K562 (cell line): ENCODE data around the gene HIF1AN. TPM values are rescaled to one million over a fixed set of nuclear protein-coding genes. Genes with fewer than 3 reads are reported as not detected.

Source experiments
- ATAC-seq: fragments of 200-7000 bp; cut with Tn5 transposase; 3 replicates; pipeline ENCODE4 v1.9.1; 2020; ENCODE audit warnings: moderate library complexity
- BruUV-seq: library from RNA; stranded (reverse); fragments of 400-500 nt; replicated peaks from 2 replicates; lab custom pipeline; 2021; lab: Mats Ljungman, UMichigan
- CTCF ChIA-PET: fragments of 300-600 bp; formaldehyde crosslinking; extraction: SDS; loops from one replicate; lab custom pipeline; 2021; ENCODE audit warnings: low intra/inter-chr PET ratio; lab: Yijun Ruan, JAX
- POLR2A ChIA-PET: fragments of 300-600, 350-650 bp; sonication (Branson Sonifier 250); formaldehyde crosslinking; extraction: SDS; loops from one replicate; lab custom pipeline; 2021; ENCODE audit warnings: antibody characterized with exemption, inconsistent platforms; lab: Yijun Ruan, JAX
- DNase-seq, 4 experiments: peaks; one replicate each; pipeline versions ENCODE4 v3.0.0 to v3.0.0-alpha.2; 2011 to 2018; ENCODE audit warnings: low spot score in 3 of 4, mixed read lengths in 3 of 4; ENCODE audit errors: extremely low read depth in 1 of 4
- FAIRE-seq: peaks from 2 replicates; lab custom pipeline; 2011; peaks lifted over from hg19 to GRCh38; lab: Jason Lieb, UNC
- H2AFZ ChIP-seq: 2 replicates; pipeline ENCODE4 v1.6.0; 2011; ENCODE audit warnings: low read depth, low read length, control low read depth, inconsistent platforms
- H3K27ac ChIP-seq: fragments of 200-600 bp; 3 replicates; pipeline ENCODE4 v1.8.0; 2011; ENCODE audit warnings: low read depth, mild to moderate bottlenecking, control low read depth, inconsistent platforms, low read length, moderate library complexity, mixed read lengths; ENCODE audit errors: extremely low read depth
- H3K27me3 ChIP-seq, 2 experiments: fragments of 300-600 bp in 1 of 2; 2 replicates in 1 of 2; 3 replicates in 1 of 2; pipeline versions ENCODE4 v1.6.0 to v1.8.0; 2011; ENCODE audit warnings: inconsistent platforms in 2 of 2, low read length in 2 of 2, mild to moderate bottlenecking in 1 of 2, mixed read lengths in 1 of 2, moderate library complexity in 1 of 2; ENCODE audit not compliant: control insufficient read depth in 2 of 2, insufficient read depth in 2 of 2
- H3K36me3 ChIP-seq: fragments of 300-600 bp; 3 replicates; pipeline ENCODE4 v1.8.0; 2011; ENCODE audit warnings: mild to moderate bottlenecking, low read length, inconsistent platforms; ENCODE audit not compliant: control insufficient read depth, insufficient read depth
- H3K4me1 ChIP-seq, 2 experiments: fragments of 200-600 bp in 1 of 2; replicated peaks in 1 of 2; 2 replicates in 1 of 2; 3 replicates in 1 of 2; pipeline versions ENCODE4 v1.5.1 to v1.8.0; 2011; ENCODE audit warnings: inconsistent platforms in 2 of 2, low read length in 2 of 2, mild to moderate bottlenecking in 1 of 2, mixed read lengths in 1 of 2, moderate library complexity in 1 of 2; ENCODE audit not compliant: control insufficient read depth in 2 of 2, insufficient read depth in 2 of 2
- H3K4me2 ChIP-seq: 2 replicates; pipeline ENCODE4 v1.6.1; 2011; ENCODE audit warnings: low read length, control low read depth, inconsistent platforms, mixed read lengths; ENCODE audit not compliant: insufficient read depth
- H3K4me3 ChIP-seq: fragments of 200-600 bp; sonication (generic), shearing (Covaris generic); 2 replicates; pipeline ENCODE4 v1.5.1; 2016; ENCODE audit warnings: control low read depth, inconsistent platforms
- H3K79me2 ChIP-seq: fragments of 200-600 bp; 3 replicates; pipeline ENCODE4 v1.8.0; 2011; ENCODE audit warnings: low read length, inconsistent platforms; ENCODE audit not compliant: control insufficient read depth, insufficient read depth
- H3K9ac ChIP-seq, 2 experiments: 2 replicates each; pipeline versions ENCODE4 v1.6.0 to v1.6.1; 2011; ENCODE audit warnings: low read depth in 2 of 2, low read length in 2 of 2, control low read depth in 1 of 2, inconsistent platforms in 1 of 2, mild to moderate bottlenecking in 1 of 2, mixed read lengths in 1 of 2; ENCODE audit not compliant: insufficient read depth in 1 of 2
- H3K9me1 ChIP-seq: one replicate; pipeline ENCODE4 v1.6.0; 2011; ENCODE audit warnings: inconsistent platforms, mild to moderate bottlenecking, low read length, moderate library complexity; ENCODE audit not compliant: control insufficient read depth, insufficient read depth
- H3K9me3 ChIP-seq: replicated peaks from 2 replicates; pipeline ENCODE4 v1.5.1; 2011; ENCODE audit warnings: low read depth, low read length, inconsistent platforms; ENCODE audit not compliant: control insufficient read depth, insufficient read depth
- H4K20me1 ChIP-seq: replicated peaks from 2 replicates; pipeline ENCODE4 v1.6.1; 2011; ENCODE audit warnings: low read length, inconsistent platforms, mixed read lengths; ENCODE audit not compliant: control insufficient read depth, insufficient read depth
- RBM25 ChIP-seq: fragments of 200-400 bp; formaldehyde crosslinking; IDR thresholded peaks from 2 replicates; pipeline ENCODE4 v1.6.1; 2018; ENCODE audit warnings: low read length, low read depth, moderate library complexity; ENCODE audit not compliant: severe bottlenecking
- TBP ChIP-seq: optimal IDR thresholded peaks from 2 replicates; pipeline ENCODE3; 2011; ENCODE audit warnings: low read depth, low read length, improper control_type of control experiment
- ZNF121 ChIP-seq: sonication (generic); formaldehyde crosslinking; conservative IDR thresholded peaks from 2 replicates; pipeline ENCODE4 v1.8.0; 2022; ENCODE audit warnings: missing genetic modification reagents
- WGBS: fragments of 100-300 bp; shearing (Covaris generic); methylation state at CpG from one replicate; pipeline ENCODE4 v1.1.6; 2016; ENCODE audit warnings: low coverage, mixed read lengths; ENCODE audit not compliant: insufficient coverage; ENCODE audit errors: missing lambda C conversion rate; 5-methylcytosine and 5-hydroxymethylcytosine counted together
- in situ Hi-C: fragments of 300-500 bp; cut with MboI; formaldehyde crosslinking; loops from 4 replicates; pipeline ENCODE4 v1.15.0; 2018; ENCODE audit warnings: inconsistent platforms, mixed read lengths
- intact Hi-C: fragments of 100-400 bp; cut with micrococcal nuclease; formaldehyde crosslinking; loops from 2 replicates; pipeline ENCODE4 v1.14.2; 2022
- polyA plus RNA-seq, 8 experiments: library from polyadenylated mRNA; depleted of rRNA in 4 of 8; stranded (reverse) in 5 of 8; unstranded in 3 of 8; fragments of >200 nt; fragmentation: Nextera tagmentation in 2 of 8; fragmentation: Illumina TruSeq in 1 of 8; extraction: Ambion mirVana in 2 of 8; extraction: Trizol in 1 of 8; gene quantifications; 2 replicates each; pipeline versions ENCODE4 v1.2.1 to v1.2.3, GENCODE V29; 2011 to 2014; ENCODE audit warnings: inconsistent platforms in 1 of 8, missing spikeins in 1 of 8
- total RNA-seq, 7 experiments: library from RNA; depleted of rRNA in 6 of 7; stranded (reverse); fragments of >200 nt in 6 of 7; fragmentation: Illumina TruSeq in 2 of 7; extraction: Trizol in 2 of 7; gene quantifications; 2 replicates each; pipeline versions ENCODE4 v1.2.1 to v1.2.3, GENCODE V29; 2011 to 2021; ENCODE audit warnings: low replicate concordance in 1 of 7
- TF ChIP-seq, protein P1 (sequence below), 2 experiments: fragments of 450-650 bp in 1 of 2; sonication (generic) in 1 of 2; formaldehyde crosslinking in 1 of 2; IDR thresholded peaks in 1 of 2; conservative IDR thresholded peaks in 1 of 2; 2 replicates each; pipeline versions ENCODE4 v1.6.1 to v1.8.1; 2016 to 2023; ENCODE audit warnings: mild to moderate bottlenecking in 2 of 2, moderate library complexity in 2 of 2, inconsistent platforms in 1 of 2, missing genetic modification reagents in 1 of 2

HIF1AN gene
- total and polyA plus RNA-seq, 9 of the 15 experiments (the other 6 are each of a cell fraction or from before 2014, with no cell fraction given), result 1.2 to 16.8 (median 6.9) TPM

DNA sequence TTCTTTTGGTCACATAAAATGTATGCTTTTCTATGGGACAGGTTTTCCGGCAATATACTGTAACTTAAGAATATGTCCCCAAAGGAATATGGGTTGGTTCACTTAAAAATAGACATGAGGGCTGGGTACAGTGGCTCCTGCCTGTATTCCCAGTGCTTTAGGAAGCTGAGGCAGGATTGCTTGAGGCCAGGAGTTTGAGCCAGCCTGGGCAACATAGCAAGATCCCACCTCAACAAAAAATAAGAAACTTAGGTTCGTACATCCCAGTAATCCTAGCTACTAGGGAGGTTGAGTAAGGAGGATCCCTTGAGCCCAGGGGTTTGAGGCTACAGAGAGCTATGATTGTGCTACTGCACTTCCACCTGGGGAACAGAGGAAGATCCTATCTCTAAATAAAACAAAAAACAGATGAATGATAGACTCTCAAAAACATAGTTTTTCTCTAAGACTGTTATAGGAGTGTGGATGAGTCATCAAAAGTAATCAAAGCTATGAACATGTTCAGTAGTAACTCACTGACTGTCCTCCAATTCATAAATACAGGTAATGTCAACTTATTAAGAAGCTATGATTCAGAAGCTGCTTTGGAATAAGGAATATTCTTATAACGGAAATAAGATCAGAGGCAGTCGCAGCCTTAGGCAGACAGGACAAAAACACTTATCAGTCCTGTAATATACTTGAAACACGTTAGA lies 13.5 kb upstream of the HIF1AN start:
- no peak overlapping the region for H2AFZ ChIP-seq
- BruUV-seq, result no TSS peak
- DNase-seq (no peak), FAIRE-seq (no peak), ATAC-seq (no peak)
- H3K9me1 ChIP-seq, result no peaks in the 10 kb centered on the region
- H3K9me3 ChIP-seq, result no peaks in the 10 kb centered on the region
- H3K4me1 ChIP-seq, result peaks cover 0 to 3% of the 10 kb centered on the region in 2 experiments; a peak in 2 of 5 replicates
- no peaks in the 10 kb centered on the region for H3K27me3 ChIP-seq
- H3K36me3 ChIP-seq, result peaks cover 41% of the 10 kb centered on the region
- no peaks in the 10 kb centered on the region for H4K20me1 ChIP-seq
- TF ChIP-seq, protein P1, sequence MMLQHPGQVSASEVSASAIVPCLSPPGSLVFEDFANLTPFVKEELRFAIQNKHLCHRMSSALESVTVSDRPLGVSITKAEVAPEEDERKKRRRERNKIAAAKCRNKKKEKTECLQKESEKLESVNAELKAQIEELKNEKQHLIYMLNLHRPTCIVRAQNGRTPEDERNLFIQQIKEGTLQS (IDR thresholded peaks at IDR 0.05), result peak; percentile 45; the same call in 1 of the 2 replicates
- TF ChIP-seq, protein P1 (CRISPR knock-in tag; conservative IDR thresholded peaks at IDR 0.05), result no peak
- peak; percentile 19 for TF ChIP-seq RBM25
- peak; percentile 62 for TF ChIP-seq ZNF121
- TF ChIP-seq TBP, result no peak
- no peak overlapping the region for H3K9ac ChIP-seq
- CTCF ChIA-PET, result no interaction called here
- H3K4me2 ChIP-seq, result no peak overlapping the region
- intact Hi-C loops (no loop called here), in situ Hi-C loops (no loop called here)
- POLR2A ChIA-PET, result interaction anchor here (0.8 to 1.0 kb wide), 2 partner anchors 13 to 149 kb away, joined by 3 to 4 read pairs; partner anchors contain the start of gene HIF1AN
- no peak overlapping the region for H3K4me3 ChIP-seq
- no peak overlapping the region for H3K27ac ChIP-seq
- WGBS, result 78% methylated on average over 5 of the region's 5 CpGs
- H3K79me2 ChIP-seq, result no peaks in the 10 kb centered on the region
